Small intestine (tissue), 7 donors: ENCODE measurements around the gene TBC1D3I. TPM values are rescaled to one million over a fixed set of nuclear protein-coding genes. Genes with fewer than 3 reads are reported as not detected.
"Not testable (repeated sequence)": the region's sequence is repeated elsewhere in the genome, so short reads cannot be mapped to it uniquely, and the experiment has no call there.

Experiments
- DNase-seq, 2 donors: peaks; one replicate each; pipeline versions ENCODE4 v3.0.0 to v3.0.0-alpha.2; 2013
- FAIRE-seq: peaks from 2 replicates; lab custom pipeline; 2012; peaks lifted over from hg19 to GRCh38; lab: Jason Lieb, UNC
- H3K27ac ChIP-seq, 3 donors: one replicate each; pipeline ENCODE4 v1.5.1; 2013; ENCODE audit warnings: low read length in 2 of 3, mild to moderate bottlenecking in 2 of 3, control low read depth in 1 of 3, inconsistent platforms in 1 of 3, low read depth in 1 of 3, moderate library complexity in 1 of 3
- H3K27me3 ChIP-seq, 3 donors: one replicate each; pipeline ENCODE4 v1.6.1; 2013; ENCODE audit warnings: low read length in 3 of 3, inconsistent platforms in 1 of 3; ENCODE audit not compliant: control insufficient read depth in 3 of 3, insufficient read depth in 3 of 3
- H3K36me3 ChIP-seq, 3 donors: one replicate each; pipeline ENCODE4 v1.6.1; 2013; ENCODE audit warnings: low read length in 3 of 3, inconsistent platforms in 1 of 3, low read depth in 1 of 3, mild to moderate bottlenecking in 1 of 3, moderate library complexity in 1 of 3; ENCODE audit not compliant: control insufficient read depth in 3 of 3, insufficient read depth in 2 of 3
- H3K4me1 ChIP-seq, 3 donors: one replicate each; pipeline ENCODE4 v1.6.1; 2013; ENCODE audit warnings: low read length in 2 of 3, inconsistent platforms in 1 of 3, low read depth in 1 of 3, mild to moderate bottlenecking in 1 of 3, moderate library complexity in 1 of 3; ENCODE audit not compliant: control insufficient read depth in 3 of 3, insufficient read depth in 2 of 3
- H3K4me3 ChIP-seq, 3 donors: one replicate each; pipeline ENCODE4 v1.5.1; 2013; ENCODE audit warnings: low read length in 3 of 3, control low read depth in 1 of 3, inconsistent platforms in 1 of 3, low read depth in 1 of 3, mild to moderate bottlenecking in 1 of 3, moderate library complexity in 1 of 3
- H3K9me3 ChIP-seq, 2 donors: one replicate each; pipeline ENCODE4 v1.6.1; 2013; ENCODE audit warnings: low read depth in 1 of 2, low read length in 1 of 2; ENCODE audit not compliant: control insufficient read depth in 2 of 2, insufficient read depth in 1 of 2
- WGBS, 3 donors: extraction: QIAGEN DNeasy Blood & Tissue Kit; methylation state at CpG; one replicate each; pipeline ENCODE4 v1.1.7; 2013; 5-methylcytosine and 5-hydroxymethylcytosine counted together
- polyA plus RNA-seq, 4 donors: library from polyadenylated mRNA; stranded (reverse) in 3 of 4; unstranded in 1 of 4; fragments of 200-250 nt in 3 of 4; fragments of 120-200 nt in 1 of 4; gene quantifications; one replicate each; pipeline versions ENCODE4 v1.2.1 to v1.2.3, GENCODE V29; 2013
- donor health status: healthy with polysubstance abuse.
- donor health status: control.
- donor health status: control.
- donor health status: Bipolar disorder and iron deficiency.
- donor health status: healthy.

The TBC1D3I gene
- polyA plus RNA-seq, 4 donors = 0.12 to 0.27 TPM; not detected in 2

GRCh38 chr17:36211484-36212271, 52.7 kb downstream of the TBC1D3I start:
- DNase-seq, FAIRE-seq, H3K27me3 ChIP-seq, H3K27ac ChIP-seq, H3K9me3 ChIP-seq, H3K4me1 ChIP-seq, H3K4me3 ChIP-seq, H3K36me3 ChIP-seq: not testable (repeated sequence)
- WGBS, 3 donors = 43 to 54% (median 44%) methylated on average over 5 to 7 of the region's 10 CpGs

GRCh38 chr17:36210439-36211211, 53.7 kb downstream of the TBC1D3I start, which contains the start of gene CCL4L2:
CCL4L2 (plus strand) TSS chr17:36211063.
- H3K36me3 ChIP-seq, DNase-seq, H3K27me3 ChIP-seq, H3K4me1 ChIP-seq, FAIRE-seq, H3K4me3 ChIP-seq, H3K9me3 ChIP-seq: not testable (repeated sequence)
- WGBS, 3 donors = 70 to 77% (median 73%) methylated on average over 5 to 7 of the region's 7 CpGs
- H3K27ac ChIP-seq = peak within 1 kb of the TSS in 1 of 3 donors; percentile 38

GRCh38 chr17:36209575-36209974, 54.8 kb downstream of the TBC1D3I start:
- no peaks in the 10 kb centered on the region for H3K9me3 ChIP-seq
- no peaks in the 10 kb centered on the region for H3K36me3 ChIP-seq
- no peaks in the 10 kb centered on the region for H3K27me3 ChIP-seq
- no peaks in the 10 kb centered on the region for H3K4me1 ChIP-seq
- DNase-seq (no peak), FAIRE-seq (no peak)
- no peak overlapping the region for H3K27ac ChIP-seq
- no peak overlapping the region for H3K4me3 ChIP-seq

DNA sequence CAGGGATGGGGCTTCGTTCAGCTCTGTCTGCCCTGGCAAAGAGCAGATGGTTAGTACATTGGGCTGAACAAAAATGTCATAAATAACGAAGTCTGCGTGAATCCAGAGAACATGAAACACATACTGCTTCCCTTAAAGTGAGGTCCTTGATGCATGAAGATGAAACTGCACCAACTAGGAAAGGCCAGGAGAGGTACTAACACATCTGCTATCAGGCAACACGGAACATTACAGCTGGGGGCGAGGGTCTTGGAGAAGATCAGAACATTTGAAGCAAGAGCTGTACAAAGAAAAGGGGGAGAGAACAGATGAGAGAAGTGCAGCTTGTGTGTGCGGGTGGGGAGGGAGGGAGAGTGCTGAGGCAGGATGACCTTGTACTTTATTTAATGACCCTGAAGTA, 57.0 kb downstream of the TBC1D3I start:
- H3K4me1 ChIP-seq, H3K27me3 ChIP-seq, H3K36me3 ChIP-seq, H3K9me3 ChIP-seq, H3K27ac ChIP-seq, H3K4me3 ChIP-seq, DNase-seq, FAIRE-seq: not testable (repeated sequence)
- 69 to 76% (median 74%) methylated on average over 6 of the region's 6 CpGs for WGBS, 3 donors

DNA sequence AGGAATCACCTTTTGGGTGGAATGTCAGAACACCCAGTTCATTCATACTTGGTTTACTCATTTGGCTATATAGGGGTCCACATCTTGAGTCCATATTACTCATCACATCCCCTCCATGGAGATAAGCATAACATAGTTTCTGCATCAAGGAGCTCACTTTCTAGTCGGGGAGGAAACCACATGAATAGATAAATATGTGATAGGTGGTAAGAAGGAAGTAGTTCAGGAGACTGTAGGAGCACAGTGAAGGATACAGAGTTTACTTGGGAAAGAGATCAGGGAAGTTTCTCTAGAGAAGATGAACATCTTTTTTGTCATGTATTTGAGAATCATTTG, 57.9 kb downstream of the TBC1D3I start:
- H3K36me3 ChIP-seq, H3K27ac ChIP-seq, H3K27me3 ChIP-seq, FAIRE-seq, H3K9me3 ChIP-seq, H3K4me3 ChIP-seq, DNase-seq, H3K4me1 ChIP-seq: not testable (repeated sequence)
- 18 to 37% (median 21%) methylated on average over 1 of the region's 1 CpG for WGBS, 3 donors

DNA sequence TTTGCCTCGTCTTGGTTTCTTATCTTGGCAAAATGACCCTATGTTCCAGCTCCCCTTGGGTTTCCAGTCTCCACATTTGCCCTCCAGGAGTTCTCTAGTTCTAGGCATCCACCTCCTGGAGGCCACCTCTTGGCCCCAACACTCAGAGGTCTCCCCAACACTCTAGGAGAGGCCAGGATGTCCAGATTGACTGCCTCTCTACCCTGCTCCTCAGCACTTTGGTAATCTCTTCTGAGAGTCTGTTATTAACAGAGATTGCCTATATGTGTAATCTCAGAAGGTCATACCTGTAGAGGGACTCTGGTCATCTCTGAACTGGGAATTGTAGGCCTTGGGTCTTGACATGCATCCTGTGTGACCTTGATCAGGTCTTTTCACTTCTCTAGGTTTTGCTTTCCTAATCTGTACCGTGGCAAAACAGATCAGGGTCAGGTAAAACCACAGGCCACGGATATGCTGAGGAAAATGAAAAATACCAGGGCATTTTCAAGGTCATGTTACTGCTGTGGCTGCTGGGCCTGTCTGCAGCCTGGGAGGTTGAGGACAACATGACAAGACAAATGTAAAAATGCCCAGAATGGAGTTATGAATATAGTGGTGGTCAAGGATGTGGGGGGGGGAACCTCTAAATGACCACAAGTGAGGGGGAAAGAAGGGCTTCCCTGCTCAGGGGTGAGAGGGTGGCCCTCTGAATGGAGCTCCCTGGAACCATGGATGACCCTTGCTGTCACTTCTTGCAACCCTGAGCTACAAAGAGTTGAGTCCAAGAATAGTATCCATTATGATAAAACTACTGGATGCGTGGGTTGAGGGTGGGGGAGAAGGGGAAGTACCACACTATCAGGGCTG, 58.5 kb downstream of the TBC1D3I start:
- H3K4me3 ChIP-seq = no peak overlapping the region
- no peak overlapping the region for H3K27ac ChIP-seq
- no peaks in the 10 kb centered on the region for H3K9me3 ChIP-seq
- FAIRE-seq (no peak), DNase-seq (no peak)
- H3K4me1 ChIP-seq = no peaks in the 10 kb centered on the region
- H3K27me3 ChIP-seq = no peaks in the 10 kb centered on the region
- 62 to 68% (median 63%) methylated on average over 4 of the region's 4 CpGs for WGBS, 3 donors
- no peaks in the 10 kb centered on the region for H3K36me3 ChIP-seq

DNA sequence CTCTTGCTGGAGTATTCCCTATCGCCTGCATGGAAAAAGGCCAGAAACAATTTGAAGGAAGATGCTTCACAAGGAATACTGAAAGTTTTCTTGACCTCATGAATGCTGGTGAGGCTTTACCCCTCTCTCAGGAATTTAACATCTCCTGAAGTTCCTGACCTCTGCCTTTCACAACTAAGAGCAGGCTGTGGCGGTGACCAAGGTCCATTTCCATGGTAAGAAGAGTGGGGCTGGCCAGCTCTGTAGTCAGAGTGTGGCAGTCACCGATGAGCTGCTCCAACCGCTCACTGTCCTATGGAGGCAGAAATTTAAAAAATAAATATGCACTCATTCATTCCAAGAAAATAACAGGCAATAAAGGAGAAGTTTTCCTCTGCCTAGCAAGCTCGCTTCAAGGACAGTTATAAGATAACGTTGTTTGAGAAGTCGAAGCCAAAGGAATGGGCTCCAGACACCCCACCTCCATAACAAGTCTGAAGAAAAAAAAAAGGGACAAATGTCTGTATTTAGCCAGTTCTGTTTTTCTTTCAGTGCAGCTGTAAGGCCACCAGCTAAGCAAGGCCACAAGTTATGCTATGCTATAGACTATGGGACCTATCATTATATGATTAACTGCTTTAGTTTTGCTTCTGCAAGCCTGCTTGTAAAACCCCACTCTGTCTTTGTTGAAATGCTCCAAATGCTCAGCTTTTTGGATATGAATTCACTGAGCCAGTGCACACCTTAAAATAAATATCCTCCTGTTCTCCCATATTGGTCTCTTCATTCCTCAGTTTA, 59.5 kb downstream of the TBC1D3I start:
- no peak overlapping the region for H3K4me3 ChIP-seq
- no peak overlapping the region for H3K27ac ChIP-seq
- no peaks in the 10 kb centered on the region for H3K36me3 ChIP-seq
- DNase-seq (no peak), FAIRE-seq (no peak)
- no peaks in the 10 kb centered on the region for H3K4me1 ChIP-seq
- WGBS, 3 donors = 65 to 80% (median 77%) methylated on average over 7 of the region's 7 CpGs
- H3K27me3 ChIP-seq = no peaks in the 10 kb centered on the region
- no peaks in the 10 kb centered on the region for H3K9me3 ChIP-seq
